ENCODE measurements around the gene UGT1A1.

Gene UGT1A1

GRCh38 chr2:233801357-233802131, 41.5 kb downstream of the UGT1A1 start:
- peak; percentile 5 for TF ChIP-seq CTCF (IDR thresholded peaks at IDR 0.05; ENCODE audit: extremely low read depth, insufficient read depth, missing control alignments)

GRCh38 chr2:233802132-233802815, 42.2 kb downstream of the UGT1A1 start:
- TF ChIP-seq CTCF (IDR thresholded peaks at IDR 0.05; ENCODE audit: extremely low read depth, insufficient read depth, missing control alignments): no peak
- no peak for DNase-seq (ENCODE audit: low spot score)
- in situ Hi-C loops (cut with MboI; ENCODE audit: low pct_unique_long_range_greater_than_20kb, low sequenced_read_pairs, unreplicated experiment): no loop called here

More at GRCh38 chr2:233801357-233802131, 41.5 kb downstream of the UGT1A1 start:
- in situ Hi-C loops (cut with MboI; ENCODE audit: low pct_unique_long_range_greater_than_20kb, low sequenced_read_pairs, unreplicated experiment): no loop called here
- no peak for DNase-seq (ENCODE audit: low spot score)

- in situ Hi-C loops (cut with MboI; ENCODE audit: low pct_unique_long_range_greater_than_20kb, low sequenced_read_pairs, unreplicated experiment): no loop called here
- TF ChIP-seq CTCF (IDR thresholded peaks at IDR 0.05; ENCODE audit: extremely low read depth, insufficient read depth, missing control alignments): no peak
- no peak for DNase-seq (ENCODE audit: low spot score)
These were observed 43.3 kb downstream of the UGT1A1 start for GRCh38 chr2:233803292-233803911.

GRCh38 chr2:233803994-233804393, 43.9 kb downstream of the UGT1A1 start:
- no peak for TF ChIP-seq CTCF (IDR thresholded peaks at IDR 0.05; ENCODE audit: extremely low read depth, insufficient read depth, missing control alignments)
- in situ Hi-C loops (cut with MboI; ENCODE audit: low pct_unique_long_range_greater_than_20kb, low sequenced_read_pairs, unreplicated experiment): no loop called here
- DNase-seq (ENCODE audit: low spot score): no peak

GRCh38 chr2:233807215-233807865, 47.3 kb downstream of the UGT1A1 start:
- in situ Hi-C loops (cut with MboI; ENCODE audit: low pct_unique_long_range_greater_than_20kb, low sequenced_read_pairs, unreplicated experiment): no loop called here
- peak; percentile 5 for TF ChIP-seq CTCF (IDR thresholded peaks at IDR 0.05; ENCODE audit: extremely low read depth, insufficient read depth, missing control alignments)
- DNase-seq (ENCODE audit: low spot score): no peak

Measured in GM13977 (cell line).